WERI-Rb-1 (cell line): ENCODE results near the gene CAMTA1.

Experiments
- DNase-seq: peaks from one replicate; pipeline ENCODE4 v3.0.0-alpha.2; 2020
- H3K27ac ChIP-seq: fragments of 250-450 bp; sonication (Bioruptor Pico); 2 replicates; pipeline ENCODE4 v1.5.1; 2020; ENCODE audit warnings: mild to moderate bottlenecking, moderate library complexity
- H3K27me3 ChIP-seq: fragments of 250-450 bp; sonication (Bioruptor Pico); 2 replicates; pipeline ENCODE4 v1.5.1; 2021; ENCODE audit warnings: mild to moderate bottlenecking, low read depth, moderate library complexity; ENCODE audit not compliant: insufficient read depth, severe bottlenecking
- H3K36me3 ChIP-seq: fragments of 250-450 bp; sonication (Bioruptor Pico); 2 replicates; pipeline ENCODE4 v1.5.1; 2020; ENCODE audit warnings: mild to moderate bottlenecking, moderate library complexity
- H3K4me3 ChIP-seq: 2 replicates; pipeline ENCODE4 v1.5.1; 2011; ENCODE audit warnings: low read depth, mild to moderate bottlenecking, control low read depth, low read length
- H3K9me3 ChIP-seq: fragments of 250-450 bp; sonication (Bioruptor Pico); 2 replicates; pipeline ENCODE4 v1.5.1; 2021; ENCODE audit warnings: mild to moderate bottlenecking, moderate library complexity; ENCODE audit not compliant: severe bottlenecking
- CTCF ChIP-seq: IDR thresholded peaks from 2 replicates; pipeline ENCODE4 v1.5.1; 2011; ENCODE audit warnings: low read depth, mild to moderate bottlenecking, control low read depth, inconsistent platforms, low read length

The CAMTA1 gene

GRCh38 chr1:7488475-7488842 lies 703.2 kb downstream of the CAMTA1 start:
- Histone ChIP-seq H3K9me3 (no peaks in the 10 kb centered on the region), H3K36me3 (no peaks in the 10 kb centered on the region), H3K27ac (no peak overlapping the region), H3K27me3 (no peaks in the 10 kb centered on the region), H3K4me3 (no peak overlapping the region)
- no peak for TF ChIP-seq CTCF
- no peak for DNase-seq

- Histone ChIP-seq H3K9me3 (no peaks in the 10 kb centered on the region), H3K27me3 (no peaks in the 10 kb centered on the region), H3K36me3 (no peaks in the 10 kb centered on the region), H3K4me3 (no peak overlapping the region), H3K27ac (no peak overlapping the region)
- TF ChIP-seq CTCF = no peak
- no peak for DNase-seq
Observed at GRCh38 chr1:7489586-7489985, 704.3 kb downstream of the CAMTA1 start.

GRCh38 chr1:7490576-7490975 lies 705.3 kb downstream of the CAMTA1 start:
- H3K4me3 ChIP-seq = no peak overlapping the region
- H3K27ac ChIP-seq = no peak overlapping the region
- H3K27me3 ChIP-seq = no peaks in the 10 kb centered on the region
- TF ChIP-seq CTCF = no peak
- no peaks in the 10 kb centered on the region for H3K36me3 ChIP-seq
- no peaks in the 10 kb centered on the region for H3K9me3 ChIP-seq
- no peak for DNase-seq

GRCh38 chr1:7491109-7491817 lies 706.0 kb downstream of the CAMTA1 start:
- Histone ChIP-seq H3K27ac (no peak overlapping the region), H3K27me3 (no peaks in the 10 kb centered on the region), H3K9me3 (no peaks in the 10 kb centered on the region), H3K36me3 (no peaks in the 10 kb centered on the region), H3K4me3 (no peak overlapping the region)
- no peak for TF ChIP-seq CTCF
- no peak for DNase-seq

GRCh38 chr1:7491818-7492173 lies 706.5 kb downstream of the CAMTA1 start:
- Histone ChIP-seq H3K36me3 (no peaks in the 10 kb centered on the region), H3K27ac (no peak overlapping the region), H3K27me3 (no peaks in the 10 kb centered on the region), H3K4me3 (no peak overlapping the region), H3K9me3 (no peaks in the 10 kb centered on the region)
- no peak for TF ChIP-seq CTCF
- no peak for DNase-seq

GRCh38 chr1:7493711-7494454 lies 708.6 kb downstream of the CAMTA1 start:
- DNase-seq = no peak
- Histone ChIP-seq H3K27me3 (no peaks in the 10 kb centered on the region), H3K27ac (no peak overlapping the region), H3K36me3 (no peaks in the 10 kb centered on the region), H3K9me3 (peaks cover 4% of the 10 kb centered on the region), H3K4me3 (no peak overlapping the region)
- no peak for TF ChIP-seq CTCF
